Right lobe of liver (tissue), 6 donors: Measurements from ENCODE around the gene SLC4A11. TPM values are rescaled to one million over a fixed set of nuclear protein-coding genes. Genes with fewer than 3 reads are reported as not detected.
"Not testable (repeated sequence)": the region's sequence is repeated elsewhere in the genome, so short reads cannot be mapped to it uniquely, and the experiment has no call there.

Source experiments
- ATAC-seq, 4 donors: fragments of 200-7000 bp; cut with Tn5 transposase; one replicate each; pipeline ENCODE4 v1.9.1; 2020; ENCODE audit warnings: mild to moderate bottlenecking in 4 of 4, moderate library complexity in 4 of 4
- DNase-seq, 3 donors: peaks; one replicate each; pipeline ENCODE4 v3.0.0-alpha.2; 2020
- H3K27ac ChIP-seq, 3 donors: fragments of 200-600 bp; one replicate each; pipeline ENCODE4 v1.8.0; 2022
- H3K27me3 ChIP-seq, 2 donors: fragments of 200-600 bp; one replicate each; pipeline ENCODE4 v1.8.0; 2022
- H3K36me3 ChIP-seq, 4 donors: fragments of 200-600 bp; sonication (generic) in 1 of 4; one replicate each; pipeline versions ENCODE4 v1.5.1 to v1.8.0; 2017 to 2022; ENCODE audit warnings: control low read depth in 1 of 4
- H3K4me1 ChIP-seq, 4 donors: fragments of 200-600 bp; sonication (generic) in 1 of 4; one replicate each; pipeline versions ENCODE4 v1.5.1 to v1.8.0; 2017 to 2022; ENCODE audit warnings: control low read depth in 1 of 4
- H3K4me3 ChIP-seq, 3 donors: fragments of 200-600 bp; one replicate each; pipeline ENCODE4 v1.8.0; 2022
- H3K9me3 ChIP-seq, 4 donors: fragments of 200-600 bp; sonication (generic) in 1 of 4; one replicate each; pipeline versions ENCODE4 v1.5.1 to v1.8.0; 2017 to 2022; ENCODE audit warnings: control low read depth in 1 of 4
- POLR2A ChIP-seq: fragments of 450-650 bp; IDR thresholded peaks from one replicate; pipeline ENCODE4 v1.6.1; 2017; ENCODE audit warnings: antibody characterized with exemption, mild to moderate bottlenecking
- WGBS: methylation state at CpG from one replicate; pipeline ENCODE4 v1.1.6; 2018; ENCODE audit warnings: low coverage, low lambda C conversion rate; ENCODE audit not compliant: insufficient coverage; ENCODE audit errors: missing lambda C conversion rate; 5-methylcytosine and 5-hydroxymethylcytosine counted together
- intact Hi-C, 2 donors: fragments of 100-400 bp; cut with DNase I; formaldehyde crosslinking; loops; one replicate each; pipeline versions ENCODE4 v1.11.2 to v1.14.1; 2022
- total RNA-seq, 6 experiments: library from RNA; depleted of rRNA in 2 of 6; stranded (reverse); fragments of >200 nt in 2 of 6; fragmentation: NEBNext Ultra II Directional in 3 of 6; extraction: Animal tissue kit (Norgen Biotek cat#: 25700) in 3 of 6; gene quantifications; one replicate each; pipeline versions ENCODE4 v1.1.0 to v1.2.4, GENCODE V29; 2016 to 2023
- TF ChIP-seq, protein P1 (sequence below), 4 donors: fragments of 200-600 bp in 3 of 4; fragments of 450-650 bp in 1 of 4; IDR thresholded peaks; one replicate each; pipeline versions ENCODE4 v1.5.1 to v1.8.0; 2016 to 2022; ENCODE audit warnings: antibody characterized with exemption in 4 of 4, mild to moderate bottlenecking in 2 of 4
- donor health status: DM: no; HTN: yes; CAD: no.
- donor health status: DM: no; HTN: no; CAD: no.
- donor health status: DM: no; HTN: no; CAD: no.
- donor health status: DM: no; HTN: yes; CAD: no.
- donor health status: DM: no; HTN: yes; CAD: no.

Gene SLC4A11
- total RNA-seq, 6 experiments from 2014 or later, result 0.11 to 0.40 (median 0.18) TPM; not detected in 1

DNA sequence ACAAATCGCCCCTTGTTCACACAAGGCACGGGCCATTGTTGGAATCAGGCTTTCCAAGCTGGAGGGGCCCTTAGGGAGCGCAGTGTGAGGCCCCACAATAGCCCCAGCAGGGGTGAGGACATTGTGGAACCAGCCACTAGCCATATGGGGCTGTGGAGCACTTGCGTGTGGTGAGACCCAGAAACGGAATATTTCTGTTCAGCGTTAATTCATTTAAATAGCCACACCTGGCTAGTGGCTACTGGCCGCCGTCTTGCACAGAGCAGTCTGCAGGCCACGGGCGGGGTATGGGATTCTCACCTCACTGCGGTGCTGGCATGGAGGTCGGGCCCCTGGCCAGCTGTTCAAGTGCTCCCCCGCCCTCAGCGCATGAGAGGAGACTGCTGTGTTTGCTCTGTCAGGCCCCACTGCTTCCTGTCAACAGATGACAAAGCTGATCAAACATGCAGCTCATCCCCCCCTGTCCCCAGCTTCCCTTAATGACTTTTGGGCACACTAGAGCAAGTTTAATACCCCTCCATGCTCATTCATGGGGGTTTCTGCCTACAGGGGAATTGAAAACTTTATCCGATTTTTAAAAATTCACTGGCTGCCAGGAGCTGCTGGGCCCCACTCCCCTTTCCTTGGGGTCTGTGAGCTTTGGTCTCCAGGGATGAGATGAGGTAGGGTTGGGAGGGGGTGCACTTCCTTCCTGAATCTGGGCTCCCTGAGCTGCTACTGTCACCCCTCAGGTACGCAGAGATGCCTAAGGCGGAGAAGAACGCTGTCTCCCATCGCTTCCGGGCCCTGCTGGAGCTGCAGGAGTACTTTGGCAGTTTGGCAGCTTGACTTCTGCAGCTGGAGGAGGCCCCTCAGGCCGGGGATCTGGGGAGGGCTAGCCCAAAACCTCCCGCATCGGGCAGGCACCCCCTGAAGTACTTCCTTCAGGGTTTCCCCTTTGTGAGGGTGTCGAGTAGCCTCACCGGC is 16.1 kb downstream of the SLC4A11 start:
- intact Hi-C loops, result loop anchor here in 1 of 2 donors (10.0 kb wide), 1 partner anchor 92 kb away; no protein-coding TSS in a partner anchor
- 57% methylated on average over 6 of the region's 25 CpGs for WGBS
- TF ChIP-seq POLR2A, result no peak
- TF ChIP-seq, protein P1, sequence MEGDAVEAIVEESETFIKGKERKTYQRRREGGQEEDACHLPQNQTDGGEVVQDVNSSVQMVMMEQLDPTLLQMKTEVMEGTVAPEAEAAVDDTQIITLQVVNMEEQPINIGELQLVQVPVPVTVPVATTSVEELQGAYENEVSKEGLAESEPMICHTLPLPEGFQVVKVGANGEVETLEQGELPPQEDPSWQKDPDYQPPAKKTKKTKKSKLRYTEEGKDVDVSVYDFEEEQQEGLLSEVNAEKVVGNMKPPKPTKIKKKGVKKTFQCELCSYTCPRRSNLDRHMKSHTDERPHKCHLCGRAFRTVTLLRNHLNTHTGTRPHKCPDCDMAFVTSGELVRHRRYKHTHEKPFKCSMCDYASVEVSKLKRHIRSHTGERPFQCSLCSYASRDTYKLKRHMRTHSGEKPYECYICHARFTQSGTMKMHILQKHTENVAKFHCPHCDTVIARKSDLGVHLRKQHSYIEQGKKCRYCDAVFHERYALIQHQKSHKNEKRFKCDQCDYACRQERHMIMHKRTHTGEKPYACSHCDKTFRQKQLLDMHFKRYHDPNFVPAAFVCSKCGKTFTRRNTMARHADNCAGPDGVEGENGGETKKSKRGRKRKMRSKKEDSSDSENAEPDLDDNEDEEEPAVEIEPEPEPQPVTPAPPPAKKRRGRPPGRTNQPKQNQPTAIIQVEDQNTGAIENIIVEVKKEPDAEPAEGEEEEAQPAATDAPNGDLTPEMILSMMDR (IDR thresholded peaks at IDR 0.05), result no peak
- DNase-seq, result peak in 1 of 3 donors; percentile 85
- H3K27me3 ChIP-seq, result no peaks in the 10 kb centered on the region
- no peak overlapping the region for H3K27ac ChIP-seq
- H3K36me3 ChIP-seq, result peaks cover 0 to 26% (median under 1%) of the 10 kb centered on the region in 4 donors
- peak in 3 of 4 donors; percentile 55 to 92 (median 60) for ATAC-seq
- peaks cover 0 to 4% (median 0%) of the 10 kb centered on the region in 4 donors for H3K4me1 ChIP-seq
- no peaks in the 10 kb centered on the region for H3K9me3 ChIP-seq
- H3K4me3 ChIP-seq, result no peak overlapping the region

- Histone ChIP-seq H3K27me3 (no peaks in the 10 kb centered on the region), H3K4me3 (no peak overlapping the region), H3K27ac (no peak overlapping the region), H3K9me3 (no peaks in the 10 kb centered on the region), H3K4me1 (peaks cover 0 to 4% (median 0%) of the 10 kb centered on the region in 4 donors), H3K36me3 (peaks cover 0 to 26% (median under 1%) of the 10 kb centered on the region in 4 donors)
- no peak for DNase-seq
- no peak for ATAC-seq
- TF ChIP-seq, protein P1 (IDR thresholded peaks at IDR 0.05), result no peak
- no peak for TF ChIP-seq POLR2A
- intact Hi-C loops, result loop anchor here in 1 of 2 donors (10.0 kb wide), 1 partner anchor 93 kb away; no protein-coding TSS in a partner anchor
- 84% methylated on average over 15 of the region's 18 CpGs for WGBS
Measured at GRCh38 chr20:3221398-3222226, 17.4 kb downstream of the SLC4A11 start.

- Histone ChIP-seq H3K9me3 (no peaks in the 10 kb centered on the region), H3K4me1 (peaks cover 0 to 4% (median 0%) of the 10 kb centered on the region in 4 donors), H3K27me3 (no peaks in the 10 kb centered on the region), H3K36me3 (peaks cover 0 to 29% (median under 1%) of the 10 kb centered on the region in 4 donors), H3K27ac (no peak overlapping the region), H3K4me3 (no peak overlapping the region)
- peak; percentile 60 to 72 (median 68) for DNase-seq
- intact Hi-C loops, result no loop called here
- ATAC-seq, result peak; percentile 71 to 93 (median 84)
- TF ChIP-seq, protein P1 (IDR thresholded peaks at IDR 0.05), result peak; percentile 71 to 92 (median 88)
- TF ChIP-seq POLR2A, result no peak
- WGBS, result 33% methylated on average over 15 of the region's 30 CpGs
Measured at GRCh38 chr20:3218307-3218988, 20.5 kb downstream of the SLC4A11 start.

DNA sequence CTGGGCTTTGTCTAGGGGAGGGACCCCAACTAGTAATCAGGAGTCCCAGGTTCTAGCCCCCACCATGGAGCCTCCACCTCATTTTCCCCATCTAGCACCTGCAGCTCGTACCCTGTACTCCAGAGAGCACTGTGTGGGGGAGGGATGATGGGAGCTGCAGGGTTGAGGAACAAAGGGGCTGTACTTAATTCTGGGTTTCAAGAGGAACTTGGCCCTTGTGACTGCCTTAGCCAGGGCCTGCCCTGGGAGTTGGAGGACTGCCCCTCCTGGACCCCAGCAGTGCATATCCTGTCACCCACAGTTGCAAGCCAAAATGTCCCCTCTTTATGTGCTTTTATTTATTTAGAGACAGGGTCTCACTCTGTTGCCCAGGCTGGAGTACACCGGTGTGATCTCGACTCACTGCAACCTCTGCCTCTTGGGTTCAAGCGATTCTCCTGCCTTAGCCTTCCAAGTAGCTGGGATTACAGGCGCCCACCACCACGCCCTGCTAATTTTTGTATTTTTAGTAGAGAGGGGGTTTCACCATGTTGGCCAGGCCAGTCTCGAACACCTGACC is 23.6 kb downstream of the SLC4A11 start:
- ATAC-seq, result peak in 3 of 4 donors; percentile 30 to 64 (median 63)
- DNase-seq, H3K9me3 ChIP-seq, H3K36me3 ChIP-seq, intact Hi-C loops, H3K4me1 ChIP-seq, H3K27ac ChIP-seq, H3K27me3 ChIP-seq, H3K4me3 ChIP-seq: not testable (repeated sequence)
- WGBS, result 89% methylated on average over 7 of the region's 7 CpGs
